ENCODE data around the gene CA10.

GRCh38 chr17:51763058-51763457 is 395.5 kb downstream of the CA10 start:
- TF ChIP-seq POLR2AphosphoS5 (IDR thresholded peaks at IDR 0.05; ENCODE audit: low read depth, low read length) (no peak), REST (IDR thresholded peaks at IDR 0.05; ENCODE audit: insufficient read depth in 1 of 2, low read depth in 2 of 2, low read length in 2 of 2) (no peak)

All from PFSK-1 (cell line).